Raji (cell line): Measurements from ENCODE around the gene C11orf91.
A peak's percentile ranks its signal among the peaks of the same experiment; 100 is the strongest.

ENCODE experiments used
- POLR2A ChIP-seq: IDR thresholded peaks from 2 replicates; pipeline ENCODE4 v1.6.1; 2011; ENCODE audit warnings: low read depth, low read length, control low read depth; ENCODE audit not compliant: insufficient read depth

The C11orf91 gene, protein sequence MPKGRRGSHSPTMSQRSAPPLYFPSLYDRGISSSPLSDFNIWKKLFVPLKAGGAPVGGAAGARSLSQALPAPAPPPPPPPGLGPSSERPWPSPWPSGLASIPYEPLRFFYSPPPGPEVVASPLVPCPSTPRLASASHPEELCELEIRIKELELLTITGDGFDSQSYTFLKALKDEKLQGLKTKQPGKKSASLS

DNA sequence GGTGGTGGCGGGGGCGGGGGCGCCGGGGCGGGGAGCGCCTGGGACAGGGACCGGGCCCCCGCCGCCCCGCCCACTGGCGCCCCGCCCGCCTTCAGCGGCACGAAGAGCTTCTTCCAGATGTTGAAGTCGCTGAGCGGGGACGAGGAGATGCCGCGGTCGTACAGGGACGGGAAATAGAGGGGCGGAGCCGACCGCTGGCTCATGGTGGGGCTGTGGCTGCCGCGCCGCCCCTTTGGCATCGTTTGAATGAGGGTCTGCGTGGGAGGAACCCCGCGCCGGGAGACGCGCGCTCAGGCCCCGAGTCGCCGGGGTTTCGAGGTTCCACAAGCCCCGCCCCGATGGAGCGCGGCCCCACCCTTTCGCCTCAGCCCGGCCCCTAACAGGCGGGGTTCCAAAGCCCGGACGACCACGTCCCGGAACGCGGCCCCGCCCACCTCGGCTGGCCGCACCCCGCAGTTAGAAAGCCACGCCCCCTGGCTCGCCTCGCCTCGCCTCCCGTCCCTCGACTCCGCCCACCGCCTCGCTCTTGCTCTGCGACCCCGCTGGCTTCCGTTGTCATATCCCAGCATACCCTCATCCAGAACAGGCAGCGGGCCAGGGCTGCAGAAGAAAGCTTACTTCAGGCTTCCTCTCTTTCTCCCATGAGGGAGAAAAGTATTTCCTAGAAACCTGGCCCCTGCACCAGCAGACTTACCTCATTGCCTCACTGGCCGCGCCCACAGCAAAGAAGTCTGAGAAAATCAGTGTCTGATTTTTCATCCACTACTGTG, at the start of gene C11orf91:
Gene C11orf91 (minus strand): TSS at position 325 of the 770 bp plus-strand sequence. CDS start 86 bp downstream, at position 239.
- peak; percentile 64 for TF ChIP-seq POLR2A

DNA sequence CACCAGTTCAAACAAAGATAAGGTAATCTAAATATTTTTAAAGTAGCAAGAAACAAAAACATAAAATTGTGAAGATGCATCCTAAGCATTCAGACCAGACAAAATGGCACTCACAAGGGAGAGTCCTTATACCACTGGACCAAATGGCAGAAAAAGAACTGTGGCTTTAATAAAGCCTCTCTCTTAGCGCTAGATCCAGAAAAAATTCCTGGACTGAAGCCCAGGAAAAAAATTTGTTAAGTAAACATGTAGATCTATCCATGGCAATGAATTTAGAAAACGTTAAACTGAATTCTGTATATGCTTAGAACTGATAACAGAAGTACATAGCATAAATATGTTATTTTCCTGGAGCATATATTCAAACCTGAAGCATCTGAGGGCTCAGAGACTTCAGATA, 47.4 kb upstream of the C11orf91 start:
- no peak for TF ChIP-seq POLR2A

DNA sequence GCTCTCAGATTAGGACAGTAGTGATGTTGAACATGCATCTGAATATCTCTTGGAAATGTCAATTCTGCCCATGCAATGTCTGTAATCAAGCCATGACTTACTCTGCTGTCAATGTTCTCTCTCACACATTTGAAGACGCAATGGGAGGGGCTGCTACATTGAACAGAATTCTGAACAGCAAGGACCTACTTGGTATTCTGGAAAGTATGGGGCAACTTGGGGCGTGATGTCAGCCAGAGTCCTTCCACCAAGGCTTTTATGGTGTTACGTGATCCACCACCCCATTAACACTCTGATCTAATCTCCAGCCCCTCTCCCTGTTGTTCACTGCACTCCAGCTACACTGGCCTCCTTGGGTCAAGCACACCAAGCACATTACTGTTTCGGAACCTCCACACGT, 42.7 kb upstream of the C11orf91 start:
- no peak for TF ChIP-seq POLR2A

DNA sequence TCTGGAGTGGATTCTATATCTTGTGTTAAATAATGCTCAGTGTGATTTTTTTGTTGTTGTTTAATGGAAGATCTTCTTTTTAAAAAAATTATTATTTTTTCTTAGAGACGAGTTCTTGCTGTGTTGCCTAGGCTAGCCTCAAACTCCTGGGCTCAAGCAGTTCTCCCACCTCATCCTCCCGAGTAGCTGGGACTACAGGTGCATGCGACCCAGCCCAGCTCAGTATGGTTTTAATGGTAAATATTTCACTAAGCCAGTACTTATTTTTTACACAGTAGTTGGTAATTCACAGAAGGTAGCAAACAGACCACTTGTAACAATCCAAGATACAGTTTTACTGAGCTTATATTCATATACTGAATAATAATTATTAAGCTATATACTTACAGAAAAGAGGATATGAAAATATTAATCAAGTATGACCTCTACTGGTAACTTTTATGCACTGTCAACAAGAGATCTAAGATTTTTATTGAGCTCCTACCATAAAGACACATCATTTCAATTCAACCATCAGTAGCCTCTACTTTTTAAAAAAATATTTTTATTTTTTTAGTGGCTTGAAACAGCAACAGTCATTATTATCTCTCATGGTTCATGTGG, 41.7 kb upstream of the C11orf91 start:
- no peak for TF ChIP-seq POLR2A

DNA sequence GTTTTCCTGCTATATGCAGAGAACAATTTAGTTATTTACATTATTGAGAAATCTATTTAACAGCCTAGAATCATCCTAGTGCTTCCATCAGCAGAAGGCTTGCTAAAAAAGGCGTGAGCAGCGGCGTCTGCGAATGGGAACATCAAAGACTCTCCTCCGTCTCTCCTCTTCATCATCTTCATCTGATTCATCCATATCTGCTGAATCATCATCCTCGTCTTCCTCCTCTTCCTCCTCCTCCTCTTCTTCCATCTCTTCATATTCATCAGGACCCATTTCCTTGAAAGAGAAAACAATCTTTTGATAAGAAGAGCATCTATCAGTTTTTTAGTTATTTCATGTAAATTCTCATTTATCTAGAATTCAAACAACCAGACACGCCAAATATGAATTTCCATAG, 41.2 kb upstream of the C11orf91 start:
- no peak for TF ChIP-seq POLR2A

DNA sequence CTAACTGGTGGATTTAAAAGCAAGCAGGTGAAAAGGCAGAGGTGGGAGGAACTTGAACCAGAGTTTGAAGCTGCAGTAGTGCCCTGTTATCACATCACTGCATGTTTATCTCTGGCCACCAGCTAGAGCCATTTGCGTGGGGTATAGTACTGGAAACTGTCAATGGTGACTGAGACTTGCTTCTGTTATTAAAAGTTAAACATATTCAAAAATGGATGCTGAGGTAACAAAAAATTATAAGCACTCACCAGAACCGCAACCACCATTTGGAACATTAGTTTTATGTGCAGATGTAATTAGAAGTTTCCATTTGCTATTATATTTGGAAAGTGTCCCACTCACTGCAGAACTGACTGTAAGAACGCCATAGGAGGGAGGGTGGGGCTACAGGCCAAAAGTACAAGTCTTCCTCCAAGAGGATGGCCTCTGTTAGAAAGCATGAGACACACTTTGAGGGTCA, 36.8 kb upstream of the C11orf91 start:
- TF ChIP-seq POLR2A: no peak

DNA sequence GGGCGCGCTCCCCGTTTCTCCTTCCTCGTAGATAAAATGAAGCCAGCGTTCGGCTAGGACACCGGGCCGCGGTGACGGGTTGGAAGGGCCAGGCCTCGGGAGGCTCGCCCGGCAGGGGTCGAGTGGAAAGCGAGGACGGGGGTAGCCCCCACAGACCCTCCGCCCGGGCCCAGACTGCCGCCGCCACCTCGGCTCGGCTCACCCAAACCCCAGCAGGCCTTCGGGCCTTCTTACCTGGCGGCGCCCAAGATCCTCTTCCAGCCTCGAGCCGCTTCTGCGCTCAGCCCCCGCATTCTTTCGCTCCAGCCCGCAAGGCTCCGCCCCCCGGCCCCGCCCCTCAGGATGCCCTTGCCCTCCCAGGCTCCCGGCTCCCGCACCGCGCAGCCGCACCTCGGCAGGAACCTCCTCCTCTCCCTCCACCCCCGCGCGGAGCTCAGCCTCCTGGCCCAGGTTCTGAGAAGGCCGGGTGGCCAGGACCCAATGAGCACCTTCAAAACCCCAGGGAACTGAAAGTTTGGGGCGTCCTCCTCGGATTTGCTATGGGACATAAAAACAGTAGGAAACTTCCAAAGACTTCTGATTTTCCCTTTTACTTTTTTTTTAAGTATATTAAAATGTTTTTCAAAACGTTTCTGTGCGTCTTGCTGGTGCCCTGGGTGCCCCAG, 35.7 kb upstream of the C11orf91 start, which contains the start of gene CD59:
Gene CD59 (minus strand): TSS at position 276 of the 665 bp plus-strand sequence. CDS start 13,978 bp downstream, outside the sequence.
- peak; percentile 58 for TF ChIP-seq POLR2A

DNA sequence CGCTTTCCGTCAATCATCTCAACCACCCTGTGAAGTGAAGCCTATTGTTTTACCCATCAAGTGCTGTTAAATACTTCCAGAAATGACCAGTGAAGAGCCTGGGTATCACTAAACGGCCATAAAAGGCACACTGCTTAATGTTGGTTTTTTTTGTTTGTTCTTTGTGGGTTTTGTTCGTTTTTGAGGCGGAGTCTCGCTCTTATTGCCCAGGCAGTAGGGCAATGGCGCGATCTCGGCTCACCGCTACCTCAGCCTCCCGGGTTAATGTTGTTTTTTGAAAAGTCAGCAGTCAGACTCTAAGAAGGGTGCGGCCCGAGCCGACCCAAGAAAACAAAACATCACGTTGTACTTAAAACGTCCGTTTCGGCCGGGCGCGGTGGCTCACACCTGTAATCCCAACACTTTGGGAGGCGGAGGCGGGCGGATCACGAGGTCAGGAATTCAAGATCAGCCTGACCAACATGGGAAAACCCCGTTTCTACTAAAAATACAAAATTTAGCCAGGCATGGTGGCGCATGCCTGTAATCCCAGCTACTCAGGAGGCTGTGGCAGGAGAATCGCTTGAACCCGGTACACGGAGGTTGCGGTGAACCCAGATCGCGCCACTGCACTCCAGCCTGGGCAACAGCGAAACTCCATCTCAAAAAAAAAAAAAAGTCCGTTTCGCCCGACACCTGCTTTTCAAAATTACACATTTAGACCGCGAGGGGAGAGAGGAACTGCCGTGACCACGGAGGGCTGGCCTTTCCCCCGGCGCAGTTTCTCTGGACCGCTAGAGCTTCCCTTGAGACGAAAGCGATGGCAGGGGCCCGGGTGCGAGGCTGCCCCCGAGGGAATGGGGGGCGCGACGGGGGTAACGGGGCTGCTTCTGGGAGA, 34.9 kb upstream of the C11orf91 start:
- no peak for TF ChIP-seq POLR2A

DNA sequence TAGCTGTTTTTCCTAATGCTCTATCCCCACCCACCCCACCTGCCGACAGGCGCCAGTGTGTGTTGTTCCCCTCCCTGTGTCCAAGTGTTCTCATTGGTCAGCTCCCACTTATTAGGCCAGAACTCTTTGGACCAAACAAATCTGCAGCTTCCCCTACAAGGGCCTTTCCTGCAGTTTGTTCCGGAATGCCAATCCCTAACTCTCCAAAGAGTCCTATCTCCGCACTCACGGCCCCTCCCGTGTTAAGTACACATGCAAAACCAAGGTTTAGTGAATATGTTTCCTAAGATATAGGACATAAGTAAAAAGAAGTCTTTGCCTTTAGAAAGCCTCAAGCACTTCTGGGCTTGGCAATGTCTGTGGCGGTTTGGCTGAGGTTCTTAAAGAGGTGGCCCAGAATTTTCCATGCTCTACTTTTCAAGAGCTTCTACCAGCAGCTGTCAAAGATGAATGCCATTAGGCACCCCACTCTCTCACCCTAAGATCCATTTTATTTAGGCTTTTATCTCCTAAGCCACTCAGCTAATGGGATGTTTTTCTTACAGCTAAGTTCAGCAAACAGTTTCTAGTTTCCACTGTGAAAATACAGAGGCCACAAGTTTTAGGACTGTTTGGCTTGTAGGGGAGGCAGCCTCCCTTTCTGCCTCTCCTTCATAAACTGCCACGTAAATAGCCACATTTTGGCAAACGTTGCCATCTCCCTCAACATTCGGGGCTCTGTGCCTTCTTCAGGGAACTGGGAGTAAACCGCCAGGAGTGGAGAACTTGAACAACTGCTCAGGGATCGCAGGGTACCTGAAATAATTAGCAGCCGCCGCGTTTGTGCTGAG, 34.0 kb upstream of the C11orf91 start:
- TF ChIP-seq POLR2A: no peak

DNA sequence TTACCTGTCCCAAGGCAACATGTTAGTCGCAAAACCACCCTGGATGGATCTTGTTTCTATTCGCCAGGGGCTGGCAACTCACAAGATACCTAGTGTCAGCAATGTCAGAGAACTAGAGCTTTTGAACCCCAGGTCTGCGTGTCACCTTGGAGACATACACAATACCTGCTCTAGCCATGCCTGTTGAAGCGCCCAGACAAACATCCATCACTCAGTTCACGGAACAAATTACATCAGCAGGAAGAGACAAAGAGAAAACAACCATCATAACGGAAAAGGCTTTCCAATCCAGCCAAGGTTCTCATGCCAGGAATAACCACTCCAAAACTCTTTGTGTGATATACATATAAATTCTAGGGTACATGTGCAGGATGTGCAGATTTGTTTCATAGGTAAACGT, 33.4 kb upstream of the C11orf91 start:
- TF ChIP-seq POLR2A: no peak

DNA sequence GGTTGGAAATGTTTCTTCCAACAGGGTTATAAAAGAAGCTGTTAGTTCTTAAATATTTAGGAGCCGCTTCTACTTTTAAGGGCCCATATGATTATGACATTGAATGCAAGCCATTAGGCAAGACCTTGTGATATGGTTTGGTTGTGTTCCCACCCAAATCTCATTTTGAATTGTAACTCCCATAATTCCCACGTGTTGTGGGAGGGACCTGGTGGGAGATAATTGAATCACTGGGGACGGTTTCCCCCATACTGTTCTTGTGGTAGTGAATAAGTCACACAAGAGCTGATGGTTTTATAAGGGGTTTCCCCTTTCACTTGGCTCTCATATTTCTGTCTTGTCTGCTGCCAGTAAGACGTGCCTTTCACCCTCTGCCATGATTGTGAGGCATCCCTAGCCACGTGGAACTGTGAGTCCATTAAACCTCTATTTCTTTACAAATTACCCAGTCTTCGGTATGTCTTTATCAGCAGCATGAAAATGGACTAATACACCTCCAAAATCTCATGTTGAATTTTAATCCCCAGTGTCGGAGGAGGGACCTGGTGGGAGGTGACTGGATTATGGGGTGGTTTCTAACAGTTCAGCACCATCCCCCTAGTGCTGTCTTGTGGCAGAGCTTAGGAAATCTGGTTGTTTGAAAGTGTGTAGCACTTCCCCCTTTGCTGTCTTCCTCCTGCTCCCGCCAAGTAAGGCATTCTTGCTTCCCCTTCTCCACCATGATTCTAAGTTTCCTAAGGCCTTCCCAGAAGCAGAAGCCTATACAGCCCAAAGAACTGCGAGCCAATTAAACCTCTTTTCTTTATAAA, 31.3 kb upstream of the C11orf91 start:
- no peak for TF ChIP-seq POLR2A

DNA sequence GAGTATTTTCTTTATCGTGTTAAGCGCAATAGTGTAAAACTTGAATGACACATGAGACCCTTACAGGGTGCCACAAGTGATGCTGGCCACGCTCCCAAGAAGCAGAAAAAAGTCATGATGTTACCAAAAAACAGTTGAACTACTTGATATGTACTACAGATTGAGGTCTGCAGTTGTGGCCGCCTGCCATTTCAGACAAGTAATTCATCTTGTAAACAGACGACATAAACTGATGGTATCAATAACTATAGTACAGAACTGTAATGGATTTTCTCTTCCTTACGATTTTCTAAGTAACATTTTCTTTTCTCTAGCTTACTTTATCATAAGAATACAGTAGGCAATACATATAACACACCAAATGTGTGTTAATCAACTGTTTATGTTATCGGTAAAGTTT, 30.1 kb upstream of the C11orf91 start:
- no peak for TF ChIP-seq POLR2A

DNA sequence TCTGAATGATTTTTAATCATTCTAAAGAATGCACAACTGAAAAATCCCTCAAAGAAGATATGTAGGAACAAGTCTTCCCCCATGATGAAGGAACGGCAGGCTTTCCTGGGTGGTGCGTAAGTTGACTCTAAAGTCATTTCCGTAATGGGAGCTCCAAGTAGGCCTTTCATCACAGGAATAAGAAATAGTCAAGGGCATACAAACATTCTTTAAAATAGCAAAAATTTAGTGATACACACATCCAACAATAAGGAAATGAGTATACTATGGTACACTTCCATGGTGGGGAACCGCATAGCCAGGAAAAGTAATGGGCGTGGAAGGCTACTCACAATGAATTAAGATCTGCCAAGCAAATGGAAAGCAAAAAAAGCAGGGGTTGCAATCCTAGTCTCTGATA, 24.9 kb upstream of the C11orf91 start:
- TF ChIP-seq POLR2A: no peak
